Fibroblast of skin of left quadriceps (primary cell): ENCODE data around the gene DNAJB8.

ENCODE experiments used
- DNase-seq, 2 experiments: peaks; one replicate each; pipeline ENCODE4 v3.0.0-alpha.2; 2013; ENCODE audit warnings: low read depth in 2 of 2

Gene DNAJB8

GRCh38 chr3:128466840-128467541 lies at the start of gene DNAJB8:
Gene DNAJB8, minus strand, starts transcription at chr3:128466890. Its CDS starts 3,645 bp downstream, at chr3:128463245.
- DNase-seq = no peak

- DNase-seq = no peak
Measured at GRCh38 chr3:128515967-128516366, 49.3 kb upstream of the DNAJB8 start.

GRCh38 chr3:128508852-128509251 lies 42.2 kb upstream of the DNAJB8 start:
- DNase-seq = no peak

GRCh38 chr3:128506754-128507153 lies 40.1 kb upstream of the DNAJB8 start:
- DNase-seq = no peak

GRCh38 chr3:128505771-128506170 lies 39.1 kb upstream of the DNAJB8 start:
- no peak for DNase-seq

- DNase-seq = no peak
Measured at GRCh38 chr3:128504963-128505730, 38.5 kb upstream of the DNAJB8 start.

- DNase-seq = no peak
Measured at GRCh38 chr3:128504533-128504915, 37.8 kb upstream of the DNAJB8 start.

GRCh38 chr3:128503751-128504532 lies 37.3 kb upstream of the DNAJB8 start:
- no peak for DNase-seq

- DNase-seq = no peak
Measured at GRCh38 chr3:128503164-128503651, 36.5 kb upstream of the DNAJB8 start.

- no peak for DNase-seq
Measured at GRCh38 chr3:128502712-128503111, 36.0 kb upstream of the DNAJB8 start.

GRCh38 chr3:128501431-128501830 lies 34.7 kb upstream of the DNAJB8 start:
- no peak for DNase-seq

- DNase-seq = no peak
Measured at GRCh38 chr3:128500556-128500955, 33.9 kb upstream of the DNAJB8 start.

GRCh38 chr3:128499724-128500275 lies 33.1 kb upstream of the DNAJB8 start:
- DNase-seq = no peak

- DNase-seq = no peak
Measured at GRCh38 chr3:128498901-128499530, 32.3 kb upstream of the DNAJB8 start.

- DNase-seq = no peak
Measured at GRCh38 chr3:128498127-128498626, 31.5 kb upstream of the DNAJB8 start.

- DNase-seq = no peak
Measured at GRCh38 chr3:128497305-128498126, 30.8 kb upstream of the DNAJB8 start.

GRCh38 chr3:128496602-128497304 lies 30.1 kb upstream of the DNAJB8 start:
- DNase-seq = no peak

GRCh38 chr3:128496019-128496601 lies 29.4 kb upstream of the DNAJB8 start:
- DNase-seq = no peak

- DNase-seq = no peak
Measured at GRCh38 chr3:128495435-128495970, 28.8 kb upstream of the DNAJB8 start.
